ENCODE results near the gene PRSS48.
"Not testable (repeated sequence)": the region's sequence is repeated elsewhere in the genome, so short reads cannot be mapped to it uniquely, and the experiment has no call there.

PRSS48 gene

DNA sequence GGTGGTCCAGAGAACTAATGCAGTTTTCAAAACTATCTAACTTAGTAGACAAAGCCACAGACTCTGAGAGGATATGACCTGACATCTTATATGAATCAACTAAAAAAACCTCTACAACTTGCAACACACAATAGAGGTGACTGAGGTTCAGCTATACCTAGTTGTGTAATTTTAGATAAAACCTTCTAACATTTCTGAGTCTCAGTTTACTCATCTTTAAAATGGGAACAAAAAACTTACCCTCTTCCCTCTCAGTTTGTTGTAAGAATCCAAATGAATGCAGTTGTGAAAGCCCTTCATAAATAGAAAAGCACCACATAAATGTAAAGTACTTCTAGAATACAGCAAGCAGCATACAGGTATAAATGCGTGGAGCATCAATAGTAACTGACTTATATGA lies 42.5 kb downstream of the PRSS48 start:
- no peak for DNase-seq

DNA sequence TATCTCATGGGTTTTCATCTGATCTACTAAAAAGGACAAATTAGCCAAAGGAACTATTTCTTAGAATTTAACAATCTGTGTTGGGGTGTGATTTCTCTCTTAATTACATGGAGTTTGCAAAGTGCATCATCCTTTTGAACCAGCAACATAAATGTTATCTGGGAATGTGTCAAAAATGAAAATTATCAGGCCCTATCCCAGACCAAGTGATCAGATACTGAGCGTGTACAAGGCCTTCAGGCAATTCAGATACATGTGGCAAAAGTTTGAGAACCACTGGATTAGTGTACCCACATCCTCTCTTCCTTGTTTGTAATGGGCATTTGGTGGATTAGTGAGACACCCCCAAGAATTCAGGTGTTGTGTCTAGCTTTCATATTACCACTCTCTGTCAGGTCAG lies 44.6 kb downstream of the PRSS48 start:
- DNase-seq = no peak

DNA sequence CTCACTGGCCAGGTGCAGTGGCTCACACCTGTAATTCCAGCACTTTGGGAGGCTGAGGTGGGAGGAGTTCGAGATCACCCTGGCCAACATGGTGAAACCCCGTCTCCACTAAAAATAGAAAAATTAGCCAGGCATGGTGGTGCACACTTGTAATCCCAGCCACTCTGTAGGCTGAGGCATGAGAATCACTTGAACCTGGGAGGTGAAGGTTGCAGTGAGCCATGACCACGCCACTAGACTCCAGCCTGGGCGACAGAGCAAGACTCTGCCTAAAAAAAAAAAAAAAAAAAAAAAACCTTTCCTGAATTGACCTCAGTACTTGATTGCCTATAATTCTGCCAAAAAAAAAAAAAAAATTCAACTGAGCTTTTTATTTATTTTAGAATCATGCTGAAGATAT lies 45.2 kb downstream of the PRSS48 start:
- not testable (repeated sequence) for DNase-seq

DNA sequence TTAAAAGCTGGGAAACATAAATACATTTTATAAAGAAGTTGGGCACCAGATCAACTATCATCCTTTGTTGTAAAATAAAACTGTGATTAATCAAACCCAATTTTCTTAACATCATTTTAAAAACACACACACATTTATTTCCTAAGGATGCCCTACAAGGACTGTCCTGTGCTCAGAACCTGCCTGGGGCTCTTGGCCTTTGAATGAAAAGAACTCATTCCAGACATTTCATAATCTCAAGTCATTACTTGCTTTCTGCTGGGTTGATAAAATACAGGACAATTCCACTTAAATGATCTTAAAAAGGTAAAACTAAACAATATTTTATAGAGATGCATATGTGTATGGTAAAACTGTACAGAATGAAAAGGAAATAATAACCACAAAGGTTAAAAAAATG lies 45.6 kb downstream of the PRSS48 start:
- no peak for DNase-seq

DNA sequence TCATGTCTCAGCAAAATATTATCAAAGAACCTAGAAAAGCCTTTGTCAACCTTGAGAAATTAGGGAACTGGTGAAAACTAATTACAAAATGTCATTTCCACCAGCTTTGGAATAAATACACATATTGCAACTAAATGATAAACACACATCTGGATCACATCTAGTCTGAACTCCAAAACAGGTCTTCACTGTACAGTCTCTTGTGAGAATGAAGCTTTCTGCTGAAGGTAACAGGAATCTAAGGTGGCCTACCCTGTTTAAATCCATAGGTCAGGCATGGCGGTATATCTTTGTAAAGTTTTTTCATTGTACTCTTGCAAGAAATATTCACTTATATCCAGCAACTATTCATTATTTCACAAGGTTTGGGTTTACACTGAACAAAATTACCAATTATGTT lies 46.7 kb downstream of the PRSS48 start:
- no peak for DNase-seq

DNA sequence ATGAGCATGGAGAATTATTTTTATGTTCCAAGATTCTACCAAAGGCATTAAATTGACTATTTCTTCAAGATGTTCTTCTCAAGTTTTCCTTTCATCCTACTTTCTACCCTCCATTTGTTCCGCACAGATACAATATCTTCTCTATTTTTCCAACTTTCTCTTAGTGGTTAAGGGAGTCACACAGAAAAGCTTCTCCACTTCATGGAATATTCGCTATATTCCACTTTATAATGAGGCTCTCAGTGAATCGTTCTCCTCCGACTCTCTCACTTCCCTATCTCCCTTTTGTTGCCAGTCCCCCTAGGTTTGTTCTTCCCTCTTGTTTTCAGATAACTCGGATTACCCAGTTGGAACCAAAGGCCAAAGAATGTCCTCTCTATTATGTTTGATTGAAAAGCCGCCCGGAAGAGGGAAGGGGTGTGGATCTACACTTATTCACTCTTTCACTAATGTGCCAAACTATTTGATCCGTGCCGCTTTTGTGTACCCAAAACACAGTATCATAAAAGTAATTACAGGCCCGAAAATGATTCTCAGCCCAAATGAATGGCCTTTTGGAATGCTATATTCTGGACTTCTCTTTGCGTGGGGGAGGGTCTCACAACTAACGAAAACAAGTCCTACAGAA lies 47.3 kb downstream of the PRSS48 start:
- no peak for DNase-seq

DNA sequence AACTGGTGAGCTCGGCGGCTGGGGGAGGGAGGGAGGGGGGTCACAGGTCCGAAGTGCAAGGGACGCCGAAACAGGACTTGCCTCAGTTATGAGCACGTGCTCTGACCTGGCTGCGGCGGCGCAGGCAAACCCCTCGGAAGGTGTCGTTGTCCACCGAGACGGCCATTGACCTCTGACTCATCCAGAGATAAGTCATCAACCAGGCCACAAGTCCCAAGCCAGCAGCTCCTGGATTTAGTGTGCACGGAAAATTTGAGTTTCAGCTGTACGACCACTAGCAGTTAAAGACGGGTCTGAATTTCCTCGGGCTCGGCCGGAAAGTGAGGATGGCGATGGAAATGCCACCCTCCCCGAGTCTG lies 47.8 kb downstream of the PRSS48 start:
- no peak for DNase-seq

DNA sequence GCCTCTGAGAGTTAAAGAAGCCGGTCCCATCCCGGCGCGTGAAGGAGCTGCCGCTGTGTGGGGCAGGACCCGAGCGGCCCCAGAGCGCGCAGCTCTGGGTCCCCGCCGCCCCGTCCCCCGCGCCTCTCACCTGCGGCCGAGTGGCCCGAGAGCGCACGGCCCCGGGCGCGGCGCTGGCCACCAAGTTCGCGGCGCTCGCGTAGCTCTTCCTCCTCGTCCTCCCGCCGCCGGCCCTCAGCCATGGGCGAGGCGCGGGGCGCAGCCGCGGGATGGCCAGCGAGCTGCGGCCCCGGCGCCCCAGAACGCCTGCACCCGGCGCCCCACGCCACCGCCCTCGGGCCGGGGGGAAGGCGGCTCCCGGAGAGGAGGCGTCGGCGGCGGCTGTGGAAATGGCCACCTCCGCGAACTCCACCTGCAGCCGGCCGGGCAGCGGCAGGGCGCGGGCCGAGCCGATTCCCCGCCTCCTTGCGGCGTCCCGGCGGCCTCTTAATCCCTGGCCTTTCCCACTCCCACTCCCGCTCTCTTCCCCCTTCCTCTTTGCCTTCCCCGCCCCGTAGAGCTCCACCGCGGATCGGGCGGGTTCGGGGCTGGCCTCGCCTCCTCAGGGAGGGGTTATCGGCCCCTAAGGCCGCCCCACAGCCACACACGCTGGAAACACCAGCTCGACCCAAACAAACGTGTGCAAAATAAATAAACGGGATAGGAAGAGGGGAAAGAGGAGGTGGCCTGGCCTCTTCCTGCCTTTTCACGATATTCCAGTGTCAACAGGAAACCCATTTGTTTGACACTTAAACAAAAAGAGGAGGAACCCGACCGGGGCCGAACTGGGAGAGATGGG lies 48.4 kb downstream of the PRSS48 start, which contains the start of gene SH3D19:
TSS of gene SH3D19 (minus strand) at position 495 of the 838 bp plus-strand sequence. CDS start at position 242, 253 bp downstream.
- no peak for DNase-seq

DNA sequence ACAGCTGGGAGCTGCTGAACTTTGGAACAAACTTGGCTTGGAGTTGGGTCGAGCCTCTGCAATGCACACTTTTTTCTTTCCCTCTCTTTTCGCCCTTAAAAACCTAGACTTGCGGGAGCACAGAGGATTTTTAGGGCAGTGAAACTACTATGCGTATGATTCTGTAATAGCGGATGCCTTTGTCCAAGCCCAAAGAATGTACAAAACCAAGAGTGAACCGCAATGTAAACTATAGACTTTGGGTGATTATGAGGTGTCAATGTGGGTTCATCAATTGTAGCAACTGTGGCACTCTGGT lies 48.9 kb downstream of the PRSS48 start:
- DNase-seq = no peak

DNA sequence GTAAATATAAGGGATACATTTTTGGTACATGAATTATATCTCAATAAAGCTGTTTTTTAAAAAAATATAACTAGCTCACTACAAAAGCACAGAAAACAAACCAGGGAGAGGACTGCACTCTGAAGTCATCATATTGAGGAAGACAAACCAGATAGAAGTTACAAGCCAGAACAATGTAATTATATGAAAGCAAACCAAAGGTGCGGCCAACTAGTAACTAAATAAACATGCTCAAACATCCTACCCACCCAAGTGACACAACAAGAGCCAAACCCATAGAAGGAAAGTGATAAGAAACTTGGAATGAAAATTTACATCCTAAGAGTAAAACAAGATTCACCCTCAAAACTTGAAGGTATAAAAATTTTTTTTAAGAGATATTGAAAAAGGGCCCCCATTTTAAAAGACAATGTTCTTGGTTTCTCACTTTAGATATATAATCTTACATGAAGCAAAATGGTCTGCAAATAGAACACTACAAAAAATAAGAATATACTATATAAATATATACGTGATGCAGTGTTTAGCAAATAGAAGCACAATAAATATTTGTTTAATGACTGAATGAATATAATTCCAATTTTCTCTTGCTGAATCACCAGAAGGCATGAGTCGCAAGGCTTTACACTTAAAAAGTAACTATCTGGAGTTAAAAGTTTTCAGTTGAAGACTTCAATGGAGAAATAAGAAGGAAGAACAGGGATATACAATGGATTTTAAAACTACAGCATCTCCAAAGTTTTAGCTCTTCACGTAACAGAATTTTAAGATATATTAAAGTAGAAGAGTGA lies 52.5 kb downstream of the PRSS48 start:
- no peak for DNase-seq

DNA sequence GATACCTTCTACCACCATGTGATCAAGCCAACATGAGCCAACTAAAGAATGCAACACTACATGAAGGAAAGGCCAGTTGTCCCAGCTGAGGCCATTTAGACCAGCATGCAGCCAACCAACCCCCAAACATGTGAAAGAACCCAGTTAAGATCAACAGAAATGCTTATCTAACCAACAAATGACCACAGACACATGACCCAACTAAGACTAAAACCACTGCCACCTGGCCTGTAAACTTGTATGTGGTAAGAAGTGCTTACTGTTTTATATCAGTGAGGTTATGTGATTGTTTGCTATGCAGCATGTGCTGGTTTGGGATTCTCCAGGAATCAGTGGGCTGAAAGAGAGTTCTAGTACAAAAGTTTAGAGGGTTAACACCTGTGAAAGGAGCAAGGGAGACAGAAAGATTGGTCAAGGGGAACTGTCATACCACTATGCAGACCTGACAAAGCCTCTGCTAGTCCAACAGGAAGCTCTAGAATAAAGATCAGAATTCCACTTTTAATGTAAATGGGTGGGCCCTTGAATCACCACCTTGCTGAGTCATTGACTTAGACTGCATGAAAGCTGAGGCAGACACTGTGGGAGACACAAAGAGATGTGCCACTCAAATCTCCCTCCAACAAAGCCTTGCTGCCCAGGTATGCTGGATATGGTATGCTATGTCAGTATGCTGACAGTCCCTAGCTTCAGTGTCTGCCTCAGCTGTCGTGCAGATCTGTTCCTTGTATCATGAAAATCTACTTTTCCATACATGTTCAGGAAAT lies 54.5 kb downstream of the PRSS48 start:
- DNase-seq = no peak

DNA sequence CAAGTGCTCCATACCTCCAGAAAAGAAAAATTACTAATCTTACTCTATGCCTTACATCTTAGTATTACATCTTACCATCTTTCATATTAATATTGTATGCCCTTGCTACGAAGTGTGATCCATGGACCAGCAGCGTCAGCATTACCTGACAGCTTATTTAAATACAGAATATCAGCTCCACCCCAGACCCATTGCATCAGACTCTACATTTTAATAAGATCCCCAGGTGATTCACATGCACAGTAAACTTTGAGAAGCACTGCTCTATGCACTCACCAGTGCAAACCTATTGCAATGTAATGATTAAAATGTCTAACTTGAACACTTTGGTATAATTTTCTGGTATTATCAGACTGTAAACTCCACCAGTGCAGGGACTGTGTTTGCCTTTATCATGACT lies 62.5 kb downstream of the PRSS48 start:
- no peak for DNase-seq

DNA sequence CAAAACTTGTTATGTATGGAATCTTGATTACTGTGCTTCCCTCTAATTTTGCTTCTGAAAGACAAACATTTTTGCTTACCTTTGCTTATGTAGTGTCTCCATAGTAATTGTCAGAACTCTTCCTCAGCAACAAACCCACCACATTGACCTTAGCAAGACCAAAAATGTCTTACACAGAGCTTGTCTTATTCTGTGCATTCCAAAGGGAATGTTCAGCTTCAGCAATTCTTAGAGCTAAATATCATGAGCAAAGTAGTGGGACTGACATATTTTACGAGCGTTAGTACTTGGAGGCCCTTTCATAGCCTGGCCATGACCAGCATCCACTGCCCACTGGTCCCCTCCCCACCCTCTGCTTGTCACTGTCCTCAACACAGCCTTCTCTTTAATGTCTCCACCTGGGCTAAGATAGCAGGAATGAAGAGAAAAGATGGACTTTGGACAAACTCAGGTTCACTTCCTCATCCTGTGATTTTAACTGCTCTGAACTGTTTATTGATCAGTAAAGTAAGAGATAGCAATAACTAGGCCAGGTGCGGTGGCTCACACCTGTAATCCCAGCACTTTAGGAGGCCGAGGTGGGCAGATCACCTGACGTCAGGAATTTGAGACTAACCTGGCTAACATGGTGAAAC lies 63.9 kb downstream of the PRSS48 start:
- no peak for DNase-seq
